IPS DF 6.9 (cell line): ENCODE measurements around the gene LMOD1.

Experiments
- DNase-seq: peaks from one replicate; pipeline ENCODE4 v3.0.0-alpha.2; 2013; ENCODE audit warnings: low read depth, low spot score
- H3K27ac ChIP-seq: one replicate; pipeline ENCODE4 v1.5.1; 2013; ENCODE audit warnings: low read length, control low read depth
- H3K27me3 ChIP-seq: 2 replicates; pipeline ENCODE4 v1.6.1; 2013; ENCODE audit warnings: mild to moderate bottlenecking, low read length; ENCODE audit not compliant: control insufficient read depth, insufficient read depth
- H3K36me3 ChIP-seq: 2 replicates; pipeline ENCODE4 v1.6.1; 2013; ENCODE audit warnings: low read length; ENCODE audit not compliant: control insufficient read depth, insufficient read depth
- H3K4me1 ChIP-seq: 2 replicates; pipeline ENCODE4 v1.6.1; 2013; ENCODE audit warnings: low read length; ENCODE audit not compliant: control insufficient read depth, insufficient read depth
- H3K4me3 ChIP-seq: 2 replicates; pipeline ENCODE4 v1.5.1; 2013; ENCODE audit warnings: mild to moderate bottlenecking, low read length
- H3K9me3 ChIP-seq: 2 replicates; pipeline ENCODE4 v1.6.1; 2013; ENCODE audit warnings: low read length, inconsistent platforms; ENCODE audit not compliant: control insufficient read depth, insufficient read depth
- WGBS: extraction: QIAGEN DNeasy Blood & Tissue Kit; methylation state at CpG from one replicate; pipeline ENCODE4 v1.1.7; 2013; ENCODE audit warnings: mixed read lengths, missing lambda C conversion rate; ENCODE audit not compliant: insufficient read length, insufficient coverage; 5-methylcytosine and 5-hydroxymethylcytosine counted together

LMOD1 gene

GRCh38 chr1:201886103-201886885 is 60.1 kb downstream of the LMOD1 start:
- DNase-seq: no peak
- no CpG with 5 or more reads among the region's 9 CpGs for WGBS
- Histone ChIP-seq H3K4me1 (peaks cover 9% of the 10 kb centered on the region), H3K27ac (no peak overlapping the region), H3K27me3 (no peaks in the 10 kb centered on the region), H3K4me3 (no peak overlapping the region), H3K9me3 (no peaks in the 10 kb centered on the region), H3K36me3 (no peaks in the 10 kb centered on the region)

- DNase-seq: no peak
- Histone ChIP-seq H3K27me3 (no peaks in the 10 kb centered on the region), H3K27ac (no peak overlapping the region), H3K36me3 (no peaks in the 10 kb centered on the region), H3K9me3 (no peaks in the 10 kb centered on the region), H3K4me3 (no peak overlapping the region), H3K4me1 (peaks cover 9% of the 10 kb centered on the region)
- WGBS: no CpG with 5 or more reads among the region's 6 CpGs
Observed at GRCh38 chr1:201885531-201886075, 60.7 kb downstream of the LMOD1 start.

- H3K4me3 ChIP-seq: no peak overlapping the region
Observed at GRCh38 chr1:201884425-201884824, 61.9 kb downstream of the LMOD1 start.

GRCh38 chr1:201883786-201884185 is 62.6 kb downstream of the LMOD1 start:
- Histone ChIP-seq H3K36me3 (no peaks in the 10 kb centered on the region), H3K27me3 (no peaks in the 10 kb centered on the region), H3K27ac (no peak overlapping the region), H3K4me3 (no peak overlapping the region), H3K9me3 (no peaks in the 10 kb centered on the region), H3K4me1 (peaks cover 7% of the 10 kb centered on the region)
- DNase-seq: no peak
- no CpG with 5 or more reads among the region's 7 CpGs for WGBS

More at GRCh38 chr1:201884425-201884824, 61.9 kb downstream of the LMOD1 start:
- DNase-seq: no peak
- Histone ChIP-seq H3K36me3 (no peaks in the 10 kb centered on the region), H3K27ac (no peak overlapping the region), H3K4me1 (peaks cover 8% of the 10 kb centered on the region), H3K27me3 (no peaks in the 10 kb centered on the region), H3K9me3 (no peaks in the 10 kb centered on the region)
- WGBS: no CpG with 5 or more reads among the region's 1 CpG

- H3K27me3 ChIP-seq: no peaks in the 10 kb centered on the region
- WGBS: no CpG with 5 or more reads among the region's 3 CpGs
Observed at GRCh38 chr1:201883266-201883665, 63.1 kb downstream of the LMOD1 start.

GRCh38 chr1:201882665-201883132 is 63.6 kb downstream of the LMOD1 start:
- DNase-seq: no peak
- peaks cover 3% of the 10 kb centered on the region for H3K4me1 ChIP-seq
- H3K9me3 ChIP-seq: no peaks in the 10 kb centered on the region
- WGBS: no CpG with 5 or more reads among the region's 2 CpGs
- no peak overlapping the region for H3K27ac ChIP-seq
- no peak overlapping the region for H3K4me3 ChIP-seq
- H3K36me3 ChIP-seq: no peaks in the 10 kb centered on the region
- no peaks in the 10 kb centered on the region for H3K27me3 ChIP-seq

More at GRCh38 chr1:201883266-201883665, 63.1 kb downstream of the LMOD1 start:
- Histone ChIP-seq H3K27ac (no peak overlapping the region), H3K4me3 (no peak overlapping the region), H3K9me3 (no peaks in the 10 kb centered on the region), H3K4me1 (peaks cover 5% of the 10 kb centered on the region), H3K36me3 (no peaks in the 10 kb centered on the region)
- DNase-seq: no peak

GRCh38 chr1:201881617-201882016 is 64.7 kb downstream of the LMOD1 start:
- DNase-seq: no peak
- H3K27ac ChIP-seq: no peak overlapping the region
- H3K9me3 ChIP-seq: no peaks in the 10 kb centered on the region
- no peaks in the 10 kb centered on the region for H3K27me3 ChIP-seq
- H3K36me3 ChIP-seq: no peaks in the 10 kb centered on the region
- no CpG with 5 or more reads among the region's 1 CpG for WGBS
- H3K4me1 ChIP-seq: peaks cover 3% of the 10 kb centered on the region
- H3K4me3 ChIP-seq: no peak overlapping the region

- DNase-seq: no peak
- no CpG with 5 or more reads among the region's 6 CpGs for WGBS
- no peaks in the 10 kb centered on the region for H3K27me3 ChIP-seq
- H3K4me3 ChIP-seq: no peak overlapping the region
- H3K4me1 ChIP-seq: peaks cover 3% of the 10 kb centered on the region
- no peak overlapping the region for H3K27ac ChIP-seq
- H3K9me3 ChIP-seq: no peaks in the 10 kb centered on the region
- H3K36me3 ChIP-seq: no peaks in the 10 kb centered on the region
Observed at GRCh38 chr1:201880928-201881571, 65.3 kb downstream of the LMOD1 start.

GRCh38 chr1:201877877-201878401 is 68.4 kb downstream of the LMOD1 start:
- Histone ChIP-seq H3K4me3 (no peak overlapping the region), H3K4me1 (peaks cover 2% of the 10 kb centered on the region; the same call in 1 of the 2 replicates), H3K36me3 (peaks cover 10% of the 10 kb centered on the region; the same call in 1 of the 2 replicates), H3K9me3 (no peaks in the 10 kb centered on the region), H3K27me3 (no peaks in the 10 kb centered on the region), H3K27ac (no peak overlapping the region)
- no CpG with 5 or more reads among the region's 6 CpGs for WGBS
- DNase-seq: no peak

- WGBS: no CpG with 5 or more reads among the region's 8 CpGs
- no peaks in the 10 kb centered on the region for H3K27me3 ChIP-seq
- no peak for DNase-seq
- peaks cover 14% of the 10 kb centered on the region; the same call in 1 of the 2 replicates for H3K36me3 ChIP-seq
- no peaks in the 10 kb centered on the region for H3K4me1 ChIP-seq
- H3K9me3 ChIP-seq: no peaks in the 10 kb centered on the region
- no peak overlapping the region for H3K27ac ChIP-seq
- no peak overlapping the region for H3K4me3 ChIP-seq
Observed at GRCh38 chr1:201876148-201876818, 70.1 kb downstream of the LMOD1 start.
